HG03060 (cell line): ENCODE measurements around the gene ACOT9.
"Not testable (repeated sequence)": the region's sequence is repeated elsewhere in the genome, so short reads cannot be mapped to it uniquely, and the experiment has no call there.

Experiments
- ATAC-seq: cut with Tn5 transposase; IDR thresholded peaks from one replicate; pipeline ENCODE4 v1.9.1; 2021; ENCODE audit warnings: low read depth, moderate number of reproducible peaks; ENCODE audit not compliant: unreplicated experiment

ACOT9 gene

DNA sequence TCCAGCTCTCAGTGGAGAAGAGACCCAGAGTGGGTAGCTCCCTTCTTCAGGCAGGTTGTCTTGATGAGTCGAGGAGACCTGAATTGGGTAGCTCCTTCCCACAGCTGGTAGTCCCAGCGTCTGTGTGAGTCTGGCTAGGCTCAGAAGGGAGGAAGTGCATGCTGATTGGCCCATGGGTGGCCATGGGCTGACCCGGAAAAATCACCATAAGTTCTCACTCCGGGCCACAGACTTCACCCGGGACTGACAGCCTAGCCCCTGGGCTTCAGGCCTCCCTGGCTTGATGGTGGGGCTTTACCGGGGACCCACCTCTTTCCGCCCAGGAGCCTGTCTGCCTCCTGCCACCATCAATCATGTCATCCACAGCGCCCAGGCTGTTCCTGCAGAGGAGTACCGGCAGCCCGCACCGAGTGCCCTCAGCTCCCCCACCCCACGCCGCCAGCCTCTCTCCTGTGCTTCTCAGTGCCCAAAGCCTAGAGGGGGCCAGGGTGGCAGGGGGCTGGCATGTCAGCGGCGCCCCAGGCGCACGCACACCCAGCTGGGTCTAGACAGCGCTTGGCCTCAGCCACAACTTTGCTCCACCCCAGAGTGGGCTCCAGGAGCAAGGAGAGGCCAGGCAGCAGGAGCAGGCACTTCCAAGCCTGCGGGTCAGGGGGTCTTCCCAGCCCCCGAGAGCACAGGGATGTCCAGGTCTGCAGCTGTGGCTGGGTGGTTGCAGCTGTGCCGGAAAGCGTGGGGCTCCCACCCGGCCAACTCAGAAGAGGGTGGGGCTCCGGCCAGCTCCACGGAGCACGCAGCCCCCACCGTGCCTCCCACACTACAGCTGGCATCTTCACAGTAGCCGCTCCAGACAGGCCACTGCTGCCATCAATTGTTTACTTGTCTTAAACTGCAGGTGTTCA is 23.8 kb upstream of the ACOT9 start:
- ATAC-seq = no peak

DNA sequence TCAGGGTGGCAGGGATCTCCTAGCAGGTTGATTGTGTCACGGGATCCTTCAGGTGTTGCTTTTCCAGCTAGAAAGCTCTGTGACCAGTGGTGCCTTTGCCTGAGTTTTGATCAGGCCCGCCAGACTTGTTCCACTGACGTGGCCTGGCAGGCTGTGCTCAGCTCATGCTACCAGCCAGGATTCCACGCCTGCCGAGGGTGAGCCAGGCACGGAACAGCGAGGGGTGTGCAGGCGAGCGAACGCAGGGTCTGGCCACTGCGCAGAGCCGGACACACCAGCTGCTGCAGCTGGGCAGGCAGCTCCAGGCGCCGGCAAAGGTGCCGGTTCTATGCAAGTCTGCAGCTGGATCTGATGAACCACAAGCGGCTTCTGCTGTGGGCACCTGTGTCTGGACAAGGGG is 22.8 kb upstream of the ACOT9 start:
- no peak for ATAC-seq

DNA sequence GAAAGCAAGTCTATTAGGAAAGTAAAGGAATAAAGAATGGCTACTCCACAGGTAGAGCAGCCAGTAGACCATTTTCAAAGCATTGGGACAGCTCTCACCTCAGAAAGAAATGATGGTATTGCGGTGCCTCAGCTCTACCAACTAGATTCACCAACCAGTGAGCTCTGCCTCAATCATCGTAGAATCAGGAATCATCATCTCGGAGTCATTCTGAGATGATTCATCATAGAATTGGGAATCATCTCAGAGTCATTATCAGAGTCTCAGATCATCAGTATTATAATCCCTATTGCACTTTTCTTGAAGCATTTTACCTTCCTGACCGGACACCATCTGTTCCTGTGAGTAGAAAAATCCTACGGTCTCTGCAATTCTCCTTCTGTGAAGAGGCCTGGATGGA is 22.4 kb upstream of the ACOT9 start:
- ATAC-seq = no peak

DNA sequence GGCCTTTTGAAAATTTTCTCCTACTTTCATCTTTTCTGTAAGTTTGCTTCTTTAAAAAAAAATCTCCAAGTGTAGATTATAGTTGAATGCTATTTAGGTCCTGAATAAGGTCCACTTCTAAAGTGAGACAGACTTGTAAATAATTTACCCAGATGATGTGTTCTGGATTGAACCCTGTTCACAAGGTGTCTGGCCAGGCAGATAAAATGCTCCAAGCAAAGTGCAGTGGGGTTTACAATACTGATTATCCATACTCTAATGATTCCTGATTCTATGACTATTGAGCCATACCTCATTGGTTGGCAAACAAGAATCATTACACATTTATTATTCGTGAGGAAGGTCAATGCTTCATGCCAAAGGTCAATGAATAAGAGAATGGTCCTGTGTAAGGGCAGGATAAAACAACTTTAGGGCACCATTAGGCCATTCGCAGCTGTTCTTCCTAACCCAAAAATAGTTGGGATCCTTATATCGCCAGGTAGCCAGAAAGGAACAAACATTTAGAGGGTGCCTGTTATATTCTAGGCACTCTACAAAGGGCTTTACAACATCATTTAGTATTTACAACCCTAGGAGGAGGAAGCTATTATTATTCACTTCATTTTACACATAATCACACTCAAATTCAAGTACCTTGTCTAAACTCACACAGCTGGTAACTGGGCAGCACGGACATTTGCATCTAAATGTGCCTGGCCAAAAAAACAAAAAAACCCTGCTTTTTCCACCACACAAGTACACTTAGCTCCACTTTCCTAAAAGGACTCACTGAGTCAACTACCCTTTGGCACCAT is 21.3 kb upstream of the ACOT9 start:
- ATAC-seq = no peak

DNA sequence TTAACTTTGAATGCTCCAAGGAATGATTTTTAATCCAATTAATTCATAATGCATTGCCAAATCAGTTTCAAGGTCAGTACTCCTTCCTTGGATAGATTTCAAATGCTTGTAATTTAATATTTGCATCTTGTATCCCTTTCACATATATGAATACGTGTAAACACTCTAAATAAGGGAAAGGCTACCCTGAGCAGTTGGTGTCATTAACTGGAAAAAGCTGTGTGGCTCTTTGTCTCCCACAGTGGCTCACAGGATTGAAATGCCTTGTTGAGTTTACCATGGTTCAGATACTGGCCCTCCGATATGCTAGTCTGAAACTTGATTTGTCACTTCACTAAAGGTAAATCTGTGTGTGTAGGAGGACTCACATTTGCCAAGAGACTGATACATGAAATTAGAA is 16.7 kb upstream of the ACOT9 start:
- no peak for ATAC-seq

DNA sequence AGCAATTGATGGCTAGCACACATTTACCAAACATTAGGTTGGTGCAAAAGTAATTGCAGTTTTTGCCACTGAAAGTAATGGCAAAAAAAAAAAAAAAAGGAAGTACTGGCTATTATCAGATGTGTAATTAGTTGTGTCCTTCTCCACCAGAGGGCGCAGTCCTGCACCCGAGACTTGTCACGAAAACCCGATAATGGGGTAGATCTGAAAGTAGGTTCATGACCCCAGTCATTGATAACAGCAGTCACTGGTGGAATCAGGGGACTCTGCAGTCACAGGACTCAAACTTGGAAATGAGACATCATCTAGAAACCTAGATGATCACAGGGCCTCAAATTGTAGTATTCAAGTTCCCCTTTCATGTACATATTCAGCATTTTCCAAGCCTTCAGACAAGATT is 13.1 kb upstream of the ACOT9 start:
- ATAC-seq = peak; percentile 65

DNA sequence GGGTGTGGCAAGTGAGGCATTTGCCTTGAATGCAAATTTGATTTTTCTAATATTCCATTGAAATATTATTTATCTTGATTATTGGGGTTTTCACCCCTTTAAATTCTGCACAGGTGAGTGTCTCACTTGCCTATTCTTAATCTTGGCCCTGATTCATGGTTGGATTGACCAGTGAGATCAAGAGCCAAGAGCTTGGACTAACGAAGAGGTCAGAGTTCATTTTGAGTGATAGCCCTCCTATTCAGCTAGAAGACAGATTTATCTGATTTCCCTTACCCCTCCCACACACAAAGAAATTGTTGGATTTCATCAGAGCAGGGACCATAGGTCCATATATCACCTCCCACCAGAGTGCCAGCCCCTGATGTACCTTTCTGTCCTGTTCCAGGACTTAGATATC is 11.6 kb upstream of the ACOT9 start:
- ATAC-seq = no peak

DNA sequence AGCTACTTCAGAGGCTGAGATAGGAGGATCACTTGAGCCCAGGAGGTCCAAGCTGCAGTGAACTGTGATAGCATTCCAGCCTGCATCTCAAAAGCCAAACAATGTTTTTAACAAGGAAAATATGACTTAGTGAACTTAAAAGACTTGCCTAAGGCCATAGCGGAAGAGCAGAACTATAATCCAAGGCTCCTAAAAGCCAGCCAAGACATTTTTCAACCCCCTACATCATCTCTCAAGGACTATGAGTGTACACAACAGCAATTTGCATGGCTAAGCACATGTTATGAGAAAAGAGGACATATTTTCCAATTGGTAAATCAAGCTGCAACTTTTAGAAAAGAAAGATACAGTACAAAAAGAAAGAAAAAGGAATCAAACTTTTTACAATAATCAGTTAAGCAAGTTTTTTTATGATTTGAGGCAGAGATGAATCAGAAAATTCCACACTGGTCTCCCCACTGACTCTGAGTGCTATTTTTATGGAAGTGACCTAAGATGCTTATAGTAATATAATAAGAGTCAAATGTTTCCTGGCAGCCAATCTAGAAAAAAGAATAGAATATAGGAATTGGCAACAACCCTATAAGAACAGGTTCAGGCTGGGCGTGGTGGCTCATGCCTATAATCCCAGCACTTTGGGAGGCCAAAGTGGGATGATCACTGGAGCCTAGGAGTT is 9.8 kb upstream of the ACOT9 start:
- no peak for ATAC-seq

DNA sequence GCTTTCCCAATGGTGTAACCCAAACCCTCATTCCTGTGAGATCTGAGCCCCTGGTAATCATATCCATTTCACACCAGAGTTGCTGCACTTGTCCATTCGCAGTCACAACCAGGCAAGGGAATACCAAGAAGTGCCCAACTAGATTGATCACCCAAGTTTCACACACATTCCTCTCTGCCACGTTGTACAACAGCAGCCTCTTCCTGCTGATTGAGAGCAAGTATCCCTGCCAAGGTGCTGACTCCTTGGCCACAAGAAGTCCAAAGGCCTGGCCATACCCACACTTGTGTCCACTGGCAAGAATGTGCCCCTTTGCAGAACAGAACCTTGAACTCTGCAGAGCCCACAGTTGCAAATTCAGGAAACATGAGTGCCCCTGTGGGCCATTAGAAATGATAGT is 6.5 kb upstream of the ACOT9 start:
- no peak for ATAC-seq

DNA sequence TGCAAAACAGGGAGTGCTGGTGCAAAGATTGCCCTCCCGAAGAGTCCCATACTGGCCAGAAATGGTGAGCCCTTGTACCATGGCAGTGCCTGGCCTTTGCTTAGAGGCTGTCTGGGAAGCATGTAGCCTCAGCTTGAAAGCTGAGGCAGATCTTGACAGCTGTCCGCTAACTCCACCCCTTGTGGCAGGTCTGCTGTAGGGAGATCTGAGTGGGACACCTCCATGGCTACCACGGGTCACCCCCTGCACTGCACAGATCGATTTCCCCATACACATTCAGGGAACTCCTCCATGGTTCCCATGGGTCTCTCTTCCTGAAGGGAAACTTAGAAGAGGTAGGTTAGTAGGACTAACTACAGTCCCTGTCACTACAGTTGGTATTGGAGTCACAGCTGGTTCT is 6.1 kb upstream of the ACOT9 start:
- no peak for ATAC-seq

DNA sequence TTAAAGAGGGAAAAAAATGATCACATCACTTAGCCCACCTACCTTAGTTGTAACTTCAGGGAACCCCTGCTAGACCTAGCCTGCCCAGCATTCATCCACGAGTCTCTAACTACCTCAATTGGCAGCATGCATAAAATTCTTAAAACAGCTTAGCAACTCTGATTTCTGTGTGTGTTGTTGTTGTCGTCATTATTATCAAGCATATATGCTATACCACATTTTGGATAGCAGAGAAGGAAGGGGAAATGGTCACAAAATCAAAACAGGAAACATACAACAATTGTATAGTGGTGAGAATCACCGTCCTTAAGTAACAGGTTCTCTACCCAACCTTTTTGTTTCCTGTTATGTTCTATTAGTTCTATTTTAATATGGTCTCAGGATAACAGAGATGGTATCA is 2.7 kb upstream of the ACOT9 start:
- no peak for ATAC-seq

DNA sequence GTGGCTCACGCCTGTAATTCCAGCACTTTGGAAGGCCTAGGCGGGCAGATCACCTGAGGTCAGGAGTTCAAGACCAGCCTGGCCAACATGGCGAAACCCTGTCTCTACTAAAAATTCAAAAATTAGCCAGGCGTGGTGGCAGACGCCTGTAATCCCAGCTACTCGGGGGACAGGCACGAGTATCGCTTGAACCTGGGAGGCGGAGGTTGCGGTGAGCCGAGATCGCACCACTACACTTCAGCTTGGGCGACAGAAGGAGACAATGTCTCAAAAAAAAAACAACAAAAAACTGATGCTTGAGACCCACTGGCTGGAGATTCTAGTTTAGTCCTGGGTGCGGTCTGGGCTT is 521 bp upstream of the ACOT9 start:
- not testable (repeated sequence) for ATAC-seq

DNA sequence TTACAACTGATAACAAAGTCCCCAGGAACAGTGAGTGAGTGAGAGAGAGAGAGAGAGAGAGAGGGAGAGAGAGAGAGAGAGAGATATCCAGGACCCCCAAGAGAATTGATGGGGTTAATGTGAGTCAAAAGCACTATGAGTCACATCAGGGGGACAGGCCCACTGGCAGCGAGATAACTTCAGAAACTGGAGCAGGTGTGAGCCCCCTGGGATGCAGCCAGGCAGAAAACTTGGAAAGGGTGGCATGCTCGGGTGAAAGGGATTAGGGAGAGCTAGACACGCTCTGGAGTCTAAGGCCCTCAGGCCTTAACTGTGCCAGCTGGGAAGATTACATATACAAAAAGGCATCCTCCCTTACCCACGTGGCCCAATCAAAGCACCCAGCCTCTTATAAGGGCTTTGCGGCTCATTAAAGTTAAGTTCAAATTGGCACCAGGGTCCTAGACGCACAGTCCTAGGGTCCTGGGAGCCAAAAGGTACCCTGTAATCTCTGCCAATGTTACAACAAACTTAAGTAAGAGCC is 841 bp downstream of the ACOT9 start:
- ATAC-seq = peak; percentile 13

DNA sequence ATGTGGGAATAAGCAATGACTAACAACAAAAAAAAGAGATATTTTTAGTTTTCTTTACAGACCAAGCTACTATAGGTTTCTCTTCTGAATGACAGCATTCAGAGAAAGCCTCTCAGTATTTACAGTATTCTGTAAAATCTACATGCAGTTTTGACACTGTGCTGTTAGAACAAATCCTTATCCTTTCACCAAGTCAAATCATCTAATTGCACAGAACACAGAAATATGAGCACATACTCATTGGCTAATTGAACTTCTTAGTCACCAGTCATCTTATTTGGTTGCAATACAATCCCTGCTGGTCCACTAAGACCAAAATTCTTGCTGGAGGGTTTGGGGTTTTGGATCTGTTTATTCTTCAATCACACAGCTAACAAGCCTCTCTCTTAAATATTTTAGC is 5.7 kb downstream of the ACOT9 start:
- ATAC-seq = no peak

DNA sequence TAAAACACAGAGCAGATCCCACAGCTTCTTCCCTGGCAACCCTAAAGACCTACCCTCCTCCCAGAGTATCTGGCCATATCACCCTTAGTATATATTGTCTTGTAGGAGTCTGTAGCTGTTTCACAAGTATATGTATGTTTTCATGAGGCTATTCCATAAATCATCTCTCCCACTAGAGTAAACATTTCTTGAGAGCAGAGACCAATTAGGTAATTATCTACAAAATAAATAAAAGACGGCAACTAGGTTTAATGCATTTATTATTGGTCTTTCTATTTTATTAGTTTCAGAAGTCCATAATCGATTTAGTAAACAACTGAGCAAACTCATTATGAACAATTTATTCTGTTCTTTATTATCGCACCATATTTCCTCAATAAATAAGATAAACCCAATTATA is 7.0 kb downstream of the ACOT9 start:
- ATAC-seq = no peak

DNA sequence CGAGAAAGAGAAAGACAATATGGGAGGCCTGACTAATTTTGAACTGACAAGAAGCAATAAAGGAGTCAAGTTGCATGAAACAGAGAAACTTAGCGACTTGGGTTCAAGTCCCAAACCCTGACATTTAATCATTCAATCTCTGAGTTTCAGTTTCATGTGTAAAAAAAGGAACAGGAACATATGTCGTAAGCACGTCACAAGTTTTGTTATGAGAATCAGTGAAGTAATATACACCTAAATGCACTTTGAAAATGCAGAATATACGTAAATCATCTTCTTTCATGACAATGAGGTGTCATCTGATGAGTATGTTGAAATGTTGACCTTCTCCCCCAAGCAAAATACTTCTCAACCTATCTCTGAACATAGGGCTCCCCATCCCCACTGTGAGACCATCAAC is 10.4 kb downstream of the ACOT9 start:
- peak; percentile 82 for ATAC-seq

DNA sequence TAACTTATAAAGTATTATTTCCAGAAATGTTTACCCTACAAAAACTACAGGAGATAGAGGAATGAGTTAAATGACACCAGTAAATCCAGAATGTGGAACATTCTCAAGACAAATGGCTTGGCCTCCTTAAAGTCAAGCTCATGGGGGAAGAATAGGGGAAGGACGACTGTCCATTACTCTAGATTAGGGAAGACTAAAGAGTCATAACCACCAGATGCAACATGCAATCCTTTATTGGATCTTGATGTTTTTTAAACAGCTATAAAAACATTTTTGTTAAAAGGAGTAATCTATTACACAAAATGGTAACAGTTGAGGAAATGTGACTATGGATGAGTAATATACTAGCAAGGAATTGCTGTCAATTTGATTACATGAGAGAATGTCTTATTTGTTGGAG is 11.1 kb downstream of the ACOT9 start:
- no peak for ATAC-seq

DNA sequence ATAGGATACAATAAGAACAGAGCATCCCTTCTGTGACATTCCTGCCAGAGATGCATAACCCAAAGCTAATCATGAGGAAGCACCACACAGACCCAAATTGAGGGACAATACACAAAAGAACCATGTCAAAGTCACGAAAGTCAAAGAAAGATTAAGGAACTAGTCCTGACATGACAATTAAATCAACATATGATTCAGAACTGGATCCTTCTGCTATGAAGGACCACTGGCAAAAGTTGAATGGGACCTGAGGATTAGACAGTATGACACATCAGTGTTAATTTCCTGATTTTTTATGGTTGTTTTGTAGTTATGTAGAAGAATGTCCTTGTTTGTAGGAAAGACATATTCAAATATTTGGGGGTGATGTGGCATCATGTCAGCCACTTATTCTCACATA is 13.9 kb downstream of the ACOT9 start:
- ATAC-seq = no peak

DNA sequence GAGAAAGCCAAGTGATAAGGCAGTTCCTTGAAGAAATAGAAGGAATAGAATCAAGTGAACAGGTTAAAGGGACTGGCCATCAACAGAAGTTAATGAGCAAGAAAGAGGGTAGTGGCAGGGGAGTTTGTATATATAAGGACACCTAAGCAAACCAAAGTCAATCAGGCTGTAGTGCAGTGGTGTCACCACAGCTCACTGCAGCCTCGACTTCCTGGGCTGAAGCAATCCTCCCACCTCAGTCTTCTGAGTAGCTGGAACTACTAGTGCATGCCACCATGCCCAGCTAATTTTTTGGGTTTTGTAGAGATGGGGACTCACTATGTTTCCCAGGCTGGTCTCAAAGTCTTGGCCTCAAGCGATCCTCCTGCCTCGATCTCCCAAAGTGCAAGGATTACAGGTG is 15.9 kb downstream of the ACOT9 start:
- no peak for ATAC-seq

DNA sequence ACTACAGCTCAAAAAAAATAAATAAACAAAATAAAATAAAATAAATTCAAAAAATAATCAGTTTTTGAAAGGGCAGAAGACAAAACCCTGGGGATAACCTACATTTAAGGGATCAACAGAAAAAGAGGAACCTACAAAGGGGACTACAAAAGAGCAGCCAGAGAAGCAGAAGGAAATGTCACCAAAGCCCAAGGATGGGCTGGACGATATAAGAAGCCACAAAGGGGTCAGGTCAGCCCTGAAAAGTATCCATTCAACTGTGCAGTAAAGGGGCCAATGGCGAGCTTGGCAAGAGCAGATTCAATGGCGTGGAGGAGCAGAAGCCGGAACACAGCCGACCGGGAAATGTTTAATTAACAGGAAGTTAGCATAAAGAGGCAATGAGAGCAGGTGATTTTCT is 16.9 kb downstream of the ACOT9 start:
- no peak for ATAC-seq

DNA sequence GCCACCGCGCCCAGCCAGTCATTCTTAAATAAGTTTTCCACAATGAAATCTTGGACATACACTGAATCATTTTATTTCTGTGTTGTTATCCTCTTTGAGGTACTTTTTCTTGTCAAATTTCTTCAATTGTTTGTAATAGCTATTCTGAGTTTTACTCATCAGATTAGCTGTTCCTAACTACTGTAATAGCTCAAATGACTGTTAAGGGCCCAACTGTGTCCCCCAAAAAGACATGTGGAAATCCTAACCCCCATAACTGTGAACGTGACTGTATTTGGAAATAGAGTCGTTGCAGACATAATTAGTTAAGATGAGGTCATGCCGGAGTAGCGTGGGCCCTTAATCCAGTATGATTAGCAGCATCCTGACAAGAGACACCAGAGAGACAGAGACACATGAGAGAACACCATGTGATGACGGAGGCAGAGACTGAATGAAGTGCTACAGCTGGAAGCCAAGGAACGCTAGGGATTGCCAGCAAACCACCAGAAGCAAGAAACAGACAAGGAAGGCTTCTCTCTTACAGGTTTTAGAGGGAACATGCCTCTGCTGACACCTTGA is 22.9 kb downstream of the ACOT9 start:
- ATAC-seq = no peak
